Stomach (tissue), 9 donors: ENCODE measurements around the gene CSNK1G1. TPM values are rescaled to one million over a fixed set of nuclear protein-coding genes. Genes with fewer than 3 reads are reported as not detected.

Experiments used
- DNase-seq, 2 donors: peaks; one replicate each; pipeline versions ENCODE4 v3.0.0 to v3.0.0-alpha.2; 2013 to 2019
- H3K27ac ChIP-seq, 5 donors: fragments of 200-600 bp in 4 of 5; sonication (generic) in 4 of 5; one replicate each; pipeline ENCODE4 v1.5.1; 2013 to 2019; ENCODE audit warnings: mild to moderate bottlenecking in 1 of 5, moderate library complexity in 1 of 5
- H3K27me3 ChIP-seq, 3 donors: fragments of 200-600 bp; sonication (generic); one replicate each; pipeline ENCODE4 v1.5.1; 2017 to 2019; ENCODE audit warnings: mixed run types in 1 of 3
- H3K36me3 ChIP-seq, 4 donors: fragments of 200-600 bp; sonication (generic); 1 replicate in 3 of 4; 2 replicates in 1 of 4; pipeline ENCODE4 v1.5.1; 2016 to 2019
- H3K4me1 ChIP-seq, 4 donors: fragments of 200-600 bp; sonication (generic); one replicate each; pipeline ENCODE4 v1.5.1; 2016 to 2019
- H3K4me3 ChIP-seq, 4 donors: fragments of 200-600 bp; sonication (generic) in 3 of 4; one replicate each; pipeline ENCODE4 v1.5.1; 2016 to 2019; ENCODE audit warnings: mild to moderate bottlenecking in 1 of 4
- H3K9me3 ChIP-seq, 4 donors: fragments of 200-600 bp; sonication (generic); one replicate each; pipeline ENCODE4 v1.5.1; 2016 to 2019
- CTCF ChIP-seq, 7 experiments: fragments of 450-650 bp in 4 of 7; fragments of 200-600 bp in 3 of 7; sonication (generic) in 3 of 7; IDR thresholded peaks; one replicate each; pipeline ENCODE4 v1.5.1; 2016 to 2019; ENCODE audit warnings: antibody characterized with exemption in 7 of 7, control low read depth in 2 of 7, mild to moderate bottlenecking in 1 of 7
- EP300 ChIP-seq: sonication (generic); formaldehyde crosslinking; IDR thresholded peaks from one replicate; pipeline ENCODE4 v1.6.1; 2017; ENCODE audit warnings: antibody characterized with exemption
- POLR2A ChIP-seq, 4 donors: fragments of 450-650 bp; IDR thresholded peaks; one replicate each; pipeline ENCODE4 v1.6.1; 2016; ENCODE audit warnings: antibody characterized with exemption in 4 of 4, control low read depth in 2 of 4, mild to moderate bottlenecking in 1 of 4, moderate library complexity in 1 of 4
- POLR2AphosphoS5 ChIP-seq, 3 donors: sonication (generic); formaldehyde crosslinking; IDR thresholded peaks; one replicate each; pipeline ENCODE4 v1.6.1; 2016; ENCODE audit warnings: antibody characterized with exemption in 3 of 3
- WGBS, 5 donors: extraction: QIAGEN DNeasy Blood & Tissue Kit in 3 of 5; methylation state at CpG; one replicate each; pipeline versions ENCODE4 v1.1.5 to v1.1.7; 2013 to 2018; 5-methylcytosine and 5-hydroxymethylcytosine counted together
- intact Hi-C: fragments of 100-400 bp; cut with DNase I; formaldehyde crosslinking; loops from one replicate; pipeline ENCODE4 v1.15.1; 2023; ENCODE audit warnings: low total_unique reads
- polyA plus RNA-seq, 3 donors: library from polyadenylated mRNA; stranded (reverse); fragments of 200-250 nt; gene quantifications; one replicate each; pipeline ENCODE4 v1.2.3, GENCODE V29; 2013
- total RNA-seq, 5 donors: library from RNA; depleted of rRNA; stranded (reverse); fragments of >200 nt; gene quantifications; one replicate each; pipeline versions ENCODE4 v1.1.0 to v1.2.3, GENCODE V29; 2014 to 2016
- donor health status: healthy with polysubstance abuse.
- donor health status: Bipolar disorder and iron deficiency.
- donor health status: healthy.

CSNK1G1 gene
- total and polyA plus RNA-seq, 8 donors = 2.4 to 63.1 (median 5.4) TPM

DNA sequence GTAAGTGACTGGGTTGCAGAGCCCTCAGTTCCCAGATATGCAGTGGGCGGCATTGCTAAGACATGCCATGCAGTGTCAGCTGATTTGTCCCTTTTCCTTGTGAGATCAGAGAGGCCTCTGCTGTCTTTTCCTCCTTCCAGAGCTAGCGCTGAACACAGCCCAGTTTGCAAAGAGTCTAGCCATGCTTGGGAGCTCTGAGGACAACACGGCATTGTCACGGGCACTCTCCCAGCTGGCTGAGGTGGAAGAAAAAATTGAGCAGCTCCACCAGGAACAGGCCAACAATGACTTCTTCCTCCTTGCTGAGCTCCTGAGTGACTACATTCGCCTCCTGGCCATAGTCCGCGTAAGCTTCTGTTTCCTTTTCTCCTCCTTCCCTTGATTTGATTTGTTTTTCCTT is 224.4 kb downstream of the CSNK1G1 start:
- no peak overlapping the region for H3K4me3 ChIP-seq
- DNase-seq = no peak
- intact Hi-C loops = no loop called here
- no peaks in the 10 kb centered on the region for H3K9me3 ChIP-seq
- H3K27ac ChIP-seq = no peak overlapping the region
- 93 to 97% (median 95%) methylated on average over 7 of the region's 7 CpGs for WGBS, 5 donors
- no peak for TF ChIP-seq EP300
- no peak for TF ChIP-seq CTCF (IDR thresholded peaks at IDR 0.05)
- no peak for TF ChIP-seq POLR2A (IDR thresholded peaks at IDR 0.05)
- TF ChIP-seq POLR2AphosphoS5 (IDR thresholded peaks at IDR 0.05) = no peak
- peaks cover 80 to 100% (median 100%) of the 10 kb centered on the region in 4 donors for H3K36me3 ChIP-seq
- no peaks in the 10 kb centered on the region for H3K27me3 ChIP-seq
- H3K4me1 ChIP-seq = peaks cover 0 to 9% (median 0%) of the 10 kb centered on the region in 4 donors

DNA sequence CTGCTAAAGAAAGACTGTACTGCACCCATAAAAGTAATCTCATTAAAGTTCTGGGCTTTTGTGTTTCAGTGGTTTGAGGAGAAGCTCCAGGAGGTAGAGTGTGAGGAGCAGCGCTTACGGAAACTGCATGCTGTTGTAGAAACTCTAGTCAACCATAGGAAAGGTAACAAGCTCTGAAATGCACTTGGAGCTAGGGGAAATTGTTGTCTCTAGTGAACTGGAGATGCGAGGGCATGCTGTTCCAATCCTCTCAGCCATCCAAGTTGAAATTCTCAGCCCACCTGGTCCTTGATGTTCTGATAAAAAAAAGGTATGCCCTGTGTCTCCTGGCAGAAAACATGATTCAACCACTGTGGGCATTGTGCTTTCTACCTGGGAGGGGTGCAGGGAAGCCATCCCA is 225.8 kb downstream of the CSNK1G1 start:
- Histone ChIP-seq H3K9me3 (no peaks in the 10 kb centered on the region), H3K4me3 (no peak overlapping the region), H3K27ac (no peak overlapping the region), H3K36me3 (peaks cover 75 to 100% (median 100%) of the 10 kb centered on the region in 4 donors), H3K27me3 (no peaks in the 10 kb centered on the region), H3K4me1 (peaks cover 0 to 9% (median 0%) of the 10 kb centered on the region in 4 donors)
- intact Hi-C loops = no loop called here
- WGBS, 5 donors = 94 to 98% (median 97%) methylated on average over 3 of the region's 3 CpGs
- no peak for DNase-seq
- TF ChIP-seq EP300 (no peak), POLR2AphosphoS5 (IDR thresholded peaks at IDR 0.05) (no peak), CTCF (IDR thresholded peaks at IDR 0.05) (no peak), POLR2A (IDR thresholded peaks at IDR 0.05) (no peak)

DNA sequence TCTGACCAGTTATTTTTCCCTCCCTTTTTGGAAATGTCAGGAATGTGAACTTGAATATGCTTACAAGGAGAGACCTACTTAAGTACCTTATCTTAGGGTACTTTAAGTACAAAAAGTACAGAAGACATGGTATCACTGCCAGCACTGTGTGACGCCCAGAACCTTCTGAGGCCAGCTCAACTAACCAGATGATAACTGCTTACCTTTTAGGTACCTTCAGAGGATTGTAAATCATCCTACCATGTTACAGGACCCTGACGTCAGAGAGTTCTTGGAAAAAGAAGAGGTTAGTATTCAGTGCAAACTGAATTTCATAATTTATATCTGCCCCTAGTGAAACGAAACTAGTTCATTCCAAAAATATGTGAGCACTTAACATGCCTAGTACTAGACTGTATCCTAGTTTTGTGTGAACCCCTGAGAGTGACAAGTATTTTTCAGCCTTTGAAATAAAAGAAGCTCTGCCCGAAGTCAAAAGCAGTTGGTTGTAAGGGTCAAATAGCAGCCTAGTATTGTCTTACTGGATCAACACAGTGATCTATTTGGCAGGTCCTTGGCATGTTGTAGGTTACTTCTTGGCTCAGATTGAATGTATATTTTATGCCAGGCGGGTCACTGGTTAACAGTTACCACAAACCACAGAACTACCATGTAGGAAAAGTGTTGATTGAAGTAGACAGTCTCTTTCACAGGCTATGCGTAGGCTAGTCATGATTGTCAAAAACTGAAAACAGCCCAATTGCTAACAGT is 228.3 kb downstream of the CSNK1G1 start:
- no peaks in the 10 kb centered on the region for H3K4me1 ChIP-seq
- H3K27ac ChIP-seq = no peak overlapping the region
- H3K36me3 ChIP-seq = peaks cover 72 to 100% (median 100%) of the 10 kb centered on the region in 4 donors
- no peak for DNase-seq
- H3K27me3 ChIP-seq = no peaks in the 10 kb centered on the region
- TF ChIP-seq CTCF (IDR thresholded peaks at IDR 0.05) = no peak
- no peak for TF ChIP-seq POLR2A (IDR thresholded peaks at IDR 0.05)
- no peak for TF ChIP-seq EP300
- no peak for TF ChIP-seq POLR2AphosphoS5 (IDR thresholded peaks at IDR 0.05)
- no peak overlapping the region for H3K4me3 ChIP-seq
- H3K9me3 ChIP-seq = no peaks in the 10 kb centered on the region
- WGBS, 5 donors = 73 to 86% (median 80%) methylated on average over 6 of the region's 6 CpGs
- intact Hi-C loops = no loop called here

- WGBS, 5 donors = 63 to 87% (median 78%) methylated on average over 3 of the region's 3 CpGs
Observed at GRCh38 chr15:64125978-64126377, 230.0 kb downstream of the CSNK1G1 start.

More at GRCh38 chr15:64125978-64126377, 230.0 kb downstream of the CSNK1G1 start:
- Histone ChIP-seq H3K27ac (no peak overlapping the region), H3K36me3 (peaks cover 70 to 100% (median 100%) of the 10 kb centered on the region in 4 donors), H3K9me3 (no peaks in the 10 kb centered on the region), H3K4me1 (no peaks in the 10 kb centered on the region), H3K27me3 (no peaks in the 10 kb centered on the region), H3K4me3 (no peak overlapping the region)
- no peak for DNase-seq
- no peak for TF ChIP-seq POLR2A (IDR thresholded peaks at IDR 0.05)
- no peak for TF ChIP-seq CTCF (IDR thresholded peaks at IDR 0.05)
- TF ChIP-seq POLR2AphosphoS5 (IDR thresholded peaks at IDR 0.05) = no peak
- intact Hi-C loops = no loop called here
